GM19397 (cell line): ENCODE results near the gene PLD1.
"Not testable (repeated sequence)": the region's sequence is repeated elsewhere in the genome, so short reads cannot be mapped to it uniquely, and the experiment has no call there.

ENCODE experiments used
- ATAC-seq: cut with Tn5 transposase; IDR thresholded peaks from one replicate; pipeline ENCODE4 v1.9.1; 2021; ENCODE audit warnings: mild to moderate bottlenecking, moderate library complexity; ENCODE audit not compliant: unreplicated experiment

PLD1 gene

GRCh38 chr3:171746320-171747222, 63.7 kb downstream of the PLD1 start:
- ATAC-seq: not testable (repeated sequence)

DNA sequence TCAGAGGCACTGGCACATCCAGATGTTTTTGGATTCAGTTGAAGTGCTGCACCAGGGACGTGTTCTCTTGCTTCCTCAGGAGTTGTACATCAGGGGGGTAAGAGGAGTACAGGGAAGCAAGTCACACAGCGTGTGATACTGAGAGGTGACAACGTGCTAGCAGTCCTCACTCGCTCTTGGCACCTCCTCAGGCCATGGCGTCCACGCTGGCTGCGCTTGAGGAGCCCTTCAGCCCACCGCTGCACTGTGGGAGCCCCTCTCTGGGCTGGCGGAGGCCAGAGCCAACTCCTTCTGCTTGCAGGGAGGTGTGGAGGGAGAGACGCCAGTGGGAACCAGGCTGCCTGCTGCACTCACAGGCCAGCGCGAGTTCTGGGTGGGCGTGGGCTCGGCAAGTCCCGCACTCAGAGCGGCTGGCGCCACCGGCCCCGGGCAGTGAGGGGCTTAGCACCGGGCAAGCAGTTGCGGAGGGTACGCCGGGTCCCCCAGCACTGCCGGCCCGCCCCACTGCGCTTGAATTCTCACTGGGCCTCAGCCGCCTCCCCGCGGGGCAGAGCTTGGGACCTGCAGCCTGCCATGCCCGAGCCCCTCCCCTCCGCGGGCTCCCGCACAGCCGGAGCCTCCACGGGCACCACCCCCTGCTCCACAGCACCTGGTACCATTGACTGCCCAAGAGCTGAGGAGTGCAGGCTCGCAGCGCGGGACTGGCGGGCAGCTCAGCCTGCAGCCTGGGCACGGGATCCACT, 64.5 kb downstream of the PLD1 start:
- ATAC-seq: no peak

GRCh38 chr3:171744158-171744741, 66.0 kb downstream of the PLD1 start:
- ATAC-seq: no peak

GRCh38 chr3:171743327-171744157, 66.7 kb downstream of the PLD1 start:
- ATAC-seq: no peak

DNA sequence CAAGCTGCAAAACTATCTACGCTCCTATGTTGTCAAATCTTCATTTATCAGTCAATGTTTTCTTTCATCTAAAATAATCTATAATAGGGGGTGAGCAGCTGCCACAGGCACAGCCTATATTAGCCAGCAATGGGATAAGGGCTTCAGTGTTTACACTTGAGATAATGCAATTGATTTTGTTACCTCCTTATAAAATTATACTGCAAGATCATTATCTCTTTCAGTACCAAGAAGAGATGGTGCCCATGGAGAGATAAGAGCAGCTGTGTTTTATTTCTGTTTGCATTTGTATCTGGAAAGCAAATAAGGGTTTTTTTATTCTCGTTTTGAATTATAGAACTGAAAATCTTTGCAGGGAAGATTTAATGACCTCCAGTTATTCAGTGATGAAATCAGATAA, 68.9 kb downstream of the PLD1 start:
- ATAC-seq: no peak

DNA sequence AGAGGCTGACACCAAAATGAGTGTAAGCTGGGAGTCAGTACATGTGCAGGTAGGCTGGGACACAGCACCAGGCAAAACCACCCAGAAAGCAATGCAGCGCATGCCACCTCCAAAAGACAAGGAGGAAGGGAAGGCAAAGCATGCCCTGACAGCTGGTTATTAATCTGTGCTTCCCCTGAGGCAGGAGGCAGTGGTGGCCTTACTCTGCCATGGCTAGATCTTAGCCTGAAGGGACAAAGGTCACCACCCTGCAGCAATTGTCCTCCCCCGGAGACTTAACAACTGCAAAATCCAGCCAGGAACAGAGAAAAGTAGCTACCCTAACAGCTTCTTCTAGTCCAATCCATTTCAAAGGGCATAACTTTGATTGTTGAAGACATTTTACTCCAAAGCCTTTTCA, 73.7 kb downstream of the PLD1 start:
- no peak for ATAC-seq

DNA sequence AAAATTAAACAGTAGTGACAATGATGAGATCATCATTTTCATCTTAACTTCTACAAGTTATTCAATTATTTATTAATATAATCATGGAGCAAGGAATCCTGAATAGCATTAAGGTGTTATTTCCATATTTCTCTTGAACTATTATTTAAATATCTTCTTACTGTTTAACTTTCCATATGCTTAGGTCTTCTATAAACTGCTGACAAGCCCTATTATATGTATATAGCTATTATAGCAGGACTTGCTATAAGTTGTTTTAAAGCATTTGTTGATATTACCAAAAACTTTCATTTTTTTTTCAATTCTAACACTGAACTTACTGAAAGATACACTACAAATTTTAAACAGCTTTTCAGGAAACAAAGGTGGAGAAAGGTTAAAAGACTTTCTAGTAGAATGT, 76.7 kb downstream of the PLD1 start:
- ATAC-seq: no peak

- ATAC-seq: no peak
Observed at GRCh38 chr3:171732756-171733155, 77.5 kb downstream of the PLD1 start.

DNA sequence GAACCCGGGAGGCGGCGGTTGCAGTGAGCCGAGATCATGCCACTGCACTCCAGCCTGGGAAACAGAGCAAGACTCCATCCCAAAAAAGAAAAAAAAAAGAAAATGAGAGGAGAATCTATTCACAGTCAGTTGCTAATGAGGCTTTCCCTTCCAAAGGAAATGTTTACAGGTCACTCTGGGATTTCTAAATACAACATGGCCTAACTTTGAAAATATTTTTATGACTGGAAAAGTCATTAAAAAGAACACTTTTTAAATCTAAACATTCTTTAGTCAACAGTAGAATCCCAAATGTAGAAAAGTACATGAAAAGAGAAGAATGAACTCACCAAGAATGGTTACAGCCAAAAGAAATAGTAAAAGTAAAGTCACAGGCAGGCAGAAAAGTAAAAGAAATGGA, 78.6 kb downstream of the PLD1 start:
- no peak for ATAC-seq

- no peak for ATAC-seq
Observed at GRCh38 chr3:171729452-171730334, 80.6 kb downstream of the PLD1 start.

GRCh38 chr3:171727288-171727687, 83.0 kb downstream of the PLD1 start:
- no peak for ATAC-seq

GRCh38 chr3:171718493-171719185, 91.6 kb downstream of the PLD1 start:
- ATAC-seq: no peak

GRCh38 chr3:171715155-171715554, 95.1 kb downstream of the PLD1 start:
- ATAC-seq: no peak

DNA sequence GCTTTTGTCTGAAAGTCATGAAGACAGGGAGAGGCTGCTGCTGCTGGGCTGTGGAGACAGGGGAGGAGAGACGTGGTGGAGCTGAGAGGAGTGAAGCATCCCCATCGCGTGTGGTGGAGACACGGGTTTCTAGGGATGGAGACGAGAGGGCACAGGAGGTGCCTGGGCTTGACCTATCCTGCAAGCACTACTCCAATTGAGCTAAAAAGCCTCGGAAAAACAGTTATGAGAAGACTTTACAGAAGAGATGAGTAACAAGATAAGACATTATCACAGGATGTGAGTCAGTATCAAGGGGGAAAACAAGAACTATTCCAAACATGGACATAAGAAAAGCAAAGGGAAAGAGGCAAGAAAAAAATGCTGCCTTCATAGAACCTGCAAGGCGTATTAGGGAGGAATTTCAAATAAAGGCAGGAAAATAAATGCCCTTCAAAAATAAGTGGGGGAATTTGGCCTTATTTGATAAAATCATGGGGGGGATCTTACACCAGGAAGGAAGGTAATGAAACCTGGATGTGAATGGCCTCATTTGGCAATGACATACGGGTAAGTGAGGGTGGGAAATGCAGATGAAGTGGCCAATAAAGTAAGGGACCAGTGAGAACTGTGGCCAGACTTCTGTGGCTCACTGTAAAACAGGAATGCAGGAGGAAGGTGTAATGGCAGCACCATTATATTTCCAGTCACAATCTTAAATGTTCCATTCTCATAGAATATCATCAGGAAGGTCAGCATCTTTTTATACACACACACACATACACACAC, 97.9 kb downstream of the PLD1 start:
- ATAC-seq: no peak

DNA sequence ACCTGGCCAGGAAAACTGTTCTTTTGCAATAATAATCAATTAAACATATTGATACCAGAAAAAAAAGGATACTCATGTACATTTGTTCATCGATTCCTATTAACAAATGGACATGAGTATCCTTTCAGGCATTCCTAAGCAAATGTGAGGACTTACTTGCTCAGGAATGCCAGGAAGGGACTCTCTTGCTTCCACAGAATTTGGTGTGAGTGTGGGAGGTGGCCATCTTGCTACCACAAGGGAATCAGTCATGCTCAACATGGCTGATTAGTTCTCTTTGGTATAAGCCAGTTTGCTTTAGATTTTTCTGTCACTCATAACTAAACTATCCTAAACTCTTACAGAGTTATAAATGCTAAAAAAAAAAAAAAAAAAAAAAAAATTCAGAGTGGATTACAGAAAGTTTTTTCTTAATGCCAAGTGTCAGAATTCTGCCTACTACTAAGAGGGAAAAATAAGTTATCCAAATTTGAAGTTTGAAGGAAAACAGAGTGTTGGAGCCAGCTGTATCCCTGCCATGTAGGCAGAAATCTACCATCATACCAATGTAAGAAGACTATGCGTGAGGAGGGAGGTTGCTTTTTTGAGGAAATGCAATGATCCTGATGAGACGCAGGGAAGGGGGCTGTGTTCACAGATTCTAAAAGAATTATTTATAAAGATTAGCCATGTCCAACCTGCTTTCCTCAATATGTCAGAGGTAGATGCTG, 98.7 kb downstream of the PLD1 start:
- no peak for ATAC-seq

- no peak for ATAC-seq
Observed at GRCh38 chr3:171710359-171710758, 99.9 kb downstream of the PLD1 start.

DNA sequence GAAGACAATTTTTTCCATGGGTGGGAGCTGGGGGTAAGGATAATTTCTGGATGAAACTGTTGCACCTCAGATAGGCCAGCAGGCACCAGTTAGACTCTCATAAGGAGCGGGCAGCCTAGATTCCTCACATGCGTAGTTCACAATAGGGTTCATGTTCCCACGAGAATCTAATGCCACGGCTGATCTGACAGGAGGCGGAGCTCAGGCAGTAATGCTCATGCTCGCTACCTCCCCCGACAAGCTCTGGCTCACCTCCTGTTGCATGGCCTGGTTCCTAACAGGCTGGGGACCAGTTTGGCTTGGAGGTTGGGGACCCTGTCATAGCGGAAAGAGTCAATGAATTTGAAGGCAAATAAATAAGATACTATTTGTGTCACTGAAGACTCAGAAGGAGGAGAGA, 105.5 kb downstream of the PLD1 start:
- ATAC-seq: no peak

DNA sequence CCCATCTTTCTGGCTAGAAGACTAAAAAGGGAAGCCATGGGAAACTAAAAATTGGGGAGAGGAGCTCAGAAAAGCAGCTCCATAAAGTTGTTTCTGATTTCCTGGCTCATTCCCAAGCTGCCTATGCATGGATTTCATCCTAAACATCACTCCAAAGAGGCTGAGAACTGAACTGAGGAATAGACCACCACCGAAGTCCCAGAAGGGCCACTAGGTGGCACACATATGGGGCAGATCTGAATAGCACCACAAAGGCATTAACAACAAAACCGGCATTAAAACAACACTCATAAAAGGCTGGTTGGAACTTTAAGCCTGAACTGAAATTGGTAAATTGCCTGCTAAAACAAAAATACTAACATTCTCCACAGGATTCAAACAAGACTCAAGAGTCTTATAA, 106.3 kb downstream of the PLD1 start:
- ATAC-seq: no peak
